HepG2 (cell line): ENCODE measurements around the gene SSBP4. TPM values are rescaled to one million over a fixed set of nuclear protein-coding genes. Genes with fewer than 3 reads are reported as not detected.

ENCODE experiments used
- ARID2 ChIP-seq: sonication (generic); formaldehyde crosslinking; IDR thresholded peaks from 2 replicates; pipeline ENCODE4 v1.8.1; 2022; ENCODE audit warnings: mild to moderate bottlenecking, missing genetic modification reagents, borderline replicate concordance
- CEBPG ChIP-seq: IDR thresholded peaks from 2 replicates; pipeline ENCODE4 v1.6.1; 2016
- FLYWCH1 ChIP-seq: sonication (generic); formaldehyde crosslinking; IDR thresholded peaks from 2 replicates; pipeline ENCODE4 v1.8.1; 2023; ENCODE audit warnings: mild to moderate bottlenecking, missing genetic modification reagents
- FOXA3 ChIP-seq: IDR thresholded peaks from 2 replicates; pipeline ENCODE4 v1.6.1; 2016; ENCODE audit warnings: missing genetic modification reagents, missing compliant biosample characterization
- GATAD2A ChIP-seq: IDR thresholded peaks from 2 replicates; pipeline ENCODE4 v1.6.1; 2016
- KDM1A ChIP-seq: IDR thresholded peaks from 2 replicates; pipeline ENCODE4 v1.6.1; 2016; ENCODE audit warnings: missing compliant biosample characterization
- MATR3 ChIP-seq: sonication (generic); formaldehyde crosslinking; IDR thresholded peaks from 2 replicates; pipeline ENCODE4 v1.4.0; 2020; ENCODE audit warnings: missing genetic modification reagents
- NAIF1 ChIP-seq: sonication (generic); formaldehyde crosslinking; IDR thresholded peaks from 2 replicates; pipeline ENCODE4 v1.5.0; 2020; ENCODE audit warnings: mild to moderate bottlenecking, missing genetic modification reagents, borderline replicate concordance
- POLR2A ChIP-seq, 2 experiments: IDR thresholded peaks; 2 replicates each; pipeline ENCODE4 v1.6.1; 2011; ENCODE audit warnings: low read depth in 2 of 2, low read length in 2 of 2, mild to moderate bottlenecking in 1 of 2, moderate library complexity in 1 of 2; ENCODE audit not compliant: insufficient read depth in 1 of 2
- POLR2AphosphoS2 ChIP-seq: IDR thresholded peaks from 2 replicates; pipeline ENCODE4 v1.6.1; 2011; ENCODE audit warnings: low read depth, low read length, improper control_type of control experiment
- WIZ ChIP-seq: sonication (generic); formaldehyde crosslinking; IDR thresholded peaks from 2 replicates; pipeline ENCODE4 v1.5.1; 2020; ENCODE audit warnings: mild to moderate bottlenecking, missing genetic modification reagents
- ZNF17 ChIP-seq: sonication (generic); formaldehyde crosslinking; IDR thresholded peaks from 2 replicates; pipeline ENCODE4 v1.5.0; 2020; ENCODE audit warnings: mild to moderate bottlenecking, missing genetic modification reagents
- ZNF709 ChIP-seq: sonication (generic); formaldehyde crosslinking; IDR thresholded peaks from 2 replicates; pipeline ENCODE4 v1.5.0; 2020; ENCODE audit warnings: mild to moderate bottlenecking, missing genetic modification reagents
- ZNF780A ChIP-seq: sonication (generic); formaldehyde crosslinking; IDR thresholded peaks from 2 replicates; pipeline ENCODE4 v1.8.0; 2022; ENCODE audit warnings: mild to moderate bottlenecking, missing genetic modification reagents, moderate library complexity
- polyA plus RNA-seq, 8 experiments: library from polyadenylated mRNA; depleted of rRNA in 3 of 8; stranded (reverse) in 7 of 8; unstranded in 1 of 8; fragments of >200 nt; fragmentation: Illumina TruSeq in 4 of 8; extraction: Trizol in 4 of 8; gene quantifications; 2 replicates each; pipeline versions ENCODE4 v1.2.1 to v1.2.3, GENCODE V29; 2011 to 2016; ENCODE audit warnings: low read depth in 4 of 8, missing spikeins in 1 of 8, mixed read lengths in 1 of 8; ENCODE audit not compliant: insufficient read depth in 1 of 8
- total RNA-seq, 5 experiments: library from RNA; depleted of rRNA; stranded (reverse); fragments of >200 nt; fragmentation: Illumina TruSeq; extraction: Trizol; gene quantifications; 2 replicates each; pipeline ENCODE4 v1.2.3, GENCODE V29; 2016; ENCODE audit warnings: low read depth in 1 of 5
- TF ChIP-seq, protein P1 (sequence below): sonication (generic); formaldehyde crosslinking; IDR thresholded peaks from 2 replicates; pipeline ENCODE4 v1.8.0; 2022; ENCODE audit warnings: mild to moderate bottlenecking, missing genetic modification reagents; ENCODE audit not compliant: insufficient replicate concordance
- TF ChIP-seq, protein P2 (sequence below): sonication (generic); formaldehyde crosslinking; IDR thresholded peaks from 2 replicates; pipeline ENCODE4 v1.4.0; 2020; ENCODE audit warnings: missing genetic modification reagents
- TF ChIP-seq, protein P3 (sequence below): IDR thresholded peaks from 2 replicates; pipeline ENCODE4 v1.6.1; 2016; ENCODE audit warnings: mild to moderate bottlenecking, missing biosample characterization, missing genetic modification reagents
- TF ChIP-seq, protein P4 (sequence below): sonication (generic); formaldehyde crosslinking; IDR thresholded peaks from 2 replicates; pipeline ENCODE4 v1.5.1; 2020; ENCODE audit warnings: mild to moderate bottlenecking, missing genetic modification reagents, borderline replicate concordance
- TF ChIP-seq, protein P5 (sequence below): sonication (generic); formaldehyde crosslinking; IDR thresholded peaks from 2 replicates; pipeline ENCODE4 v1.9.0; 2021; ENCODE audit warnings: missing genetic modification reagents, borderline replicate concordance
- TF ChIP-seq, protein P6 (sequence below): sonication (generic); formaldehyde crosslinking; IDR thresholded peaks from 2 replicates; pipeline ENCODE4 v1.4.0; 2020; ENCODE audit warnings: mild to moderate bottlenecking, missing genetic modification reagents

SSBP4 gene
- total and polyA plus RNA-seq, 2 of the 13 experiments (the other 11 are each of a cell fraction or from before 2014, with no cell fraction given) = 20.8 to 39.5 TPM

DNA sequence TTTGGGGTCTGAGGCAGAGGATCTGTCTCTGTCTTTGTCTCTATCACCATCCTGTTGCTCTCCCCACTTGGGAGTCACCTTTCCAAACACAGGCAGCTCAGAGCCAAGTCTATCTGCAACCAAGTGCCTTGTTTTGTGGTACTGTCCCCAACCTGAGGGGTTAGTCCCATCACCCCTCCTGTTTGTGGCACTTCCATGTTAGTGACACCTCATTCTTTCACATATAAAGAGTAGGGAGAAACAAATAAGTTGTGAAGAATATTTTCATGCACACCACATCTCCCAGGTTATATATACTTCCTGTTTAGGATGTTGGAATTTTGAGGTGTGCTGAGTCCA, 29.5 kb upstream of the SSBP4 start (continued):
- TF ChIP-seq, protein P1, sequence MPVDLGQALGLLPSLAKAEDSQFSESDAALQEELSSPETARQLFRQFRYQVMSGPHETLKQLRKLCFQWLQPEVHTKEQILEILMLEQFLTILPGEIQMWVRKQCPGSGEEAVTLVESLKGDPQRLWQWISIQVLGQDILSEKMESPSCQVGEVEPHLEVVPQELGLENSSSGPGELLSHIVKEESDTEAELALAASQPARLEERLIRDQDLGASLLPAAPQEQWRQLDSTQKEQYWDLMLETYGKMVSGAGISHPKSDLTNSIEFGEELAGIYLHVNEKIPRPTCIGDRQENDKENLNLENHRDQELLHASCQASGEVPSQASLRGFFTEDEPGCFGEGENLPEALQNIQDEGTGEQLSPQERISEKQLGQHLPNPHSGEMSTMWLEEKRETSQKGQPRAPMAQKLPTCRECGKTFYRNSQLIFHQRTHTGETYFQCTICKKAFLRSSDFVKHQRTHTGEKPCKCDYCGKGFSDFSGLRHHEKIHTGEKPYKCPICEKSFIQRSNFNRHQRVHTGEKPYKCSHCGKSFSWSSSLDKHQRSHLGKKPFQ (CRISPR knock-in tag) = peak; percentile 39
- TF ChIP-seq POLR2A (IDR thresholded peaks at IDR 0.05; ENCODE audit: insufficient read depth in 1 of 2, low read depth in 2 of 2, low read length in 2 of 2) (peak in 1 of 2 experiments; percentile 61; a peak in 2 of 4 replicates), ZNF17 (CRISPR knock-in tag) (0 out of 2 replicates have a peak, but pooled peaks have one; percentile 19), FOXA3 (CRISPR knock-in tag) (no peak), GATAD2A (CRISPR knock-in tag) (0 out of 2 replicates have a peak, but pooled peaks have one; percentile 7), ARID2 (no peak), MATR3 (no peak), NAIF1 (CRISPR knock-in tag) (peak; percentile 60; the same call in 1 of the 2 replicates), POLR2AphosphoS2 (peak; percentile 38; the same call in 1 of the 2 replicates), WIZ (CRISPR knock-in tag) (no peak), ZNF780A (CRISPR knock-in tag) (no peak), FLYWCH1 (no peak), ZNF709 (CRISPR knock-in tag) (peak; percentile 76; the same call in 1 of the 2 replicates), CEBPG (CRISPR knock-in tag) (no peak), KDM1A (no peak)
- TF ChIP-seq, protein P2, sequence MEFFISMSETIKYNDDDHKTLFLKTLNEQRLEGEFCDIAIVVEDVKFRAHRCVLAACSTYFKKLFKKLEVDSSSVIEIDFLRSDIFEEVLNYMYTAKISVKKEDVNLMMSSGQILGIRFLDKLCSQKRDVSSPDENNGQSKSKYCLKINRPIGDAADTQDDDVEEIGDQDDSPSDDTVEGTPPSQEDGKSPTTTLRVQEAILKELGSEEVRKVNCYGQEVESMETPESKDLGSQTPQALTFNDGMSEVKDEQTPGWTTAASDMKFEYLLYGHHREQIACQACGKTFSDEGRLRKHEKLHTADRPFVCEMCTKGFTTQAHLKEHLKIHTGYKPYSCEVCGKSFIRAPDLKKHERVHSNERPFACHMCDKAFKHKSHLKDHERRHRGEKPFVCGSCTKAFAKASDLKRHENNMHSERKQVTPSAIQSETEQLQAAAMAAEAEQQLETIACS = no peak
- TF ChIP-seq, protein P3, sequence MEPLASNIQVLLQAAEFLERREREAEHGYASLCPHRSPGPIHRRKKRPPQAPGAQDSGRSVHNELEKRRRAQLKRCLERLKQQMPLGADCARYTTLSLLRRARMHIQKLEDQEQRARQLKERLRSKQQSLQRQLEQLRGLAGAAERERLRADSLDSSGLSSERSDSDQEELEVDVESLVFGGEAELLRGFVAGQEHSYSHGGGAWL = no peak
- TF ChIP-seq, protein P4, sequence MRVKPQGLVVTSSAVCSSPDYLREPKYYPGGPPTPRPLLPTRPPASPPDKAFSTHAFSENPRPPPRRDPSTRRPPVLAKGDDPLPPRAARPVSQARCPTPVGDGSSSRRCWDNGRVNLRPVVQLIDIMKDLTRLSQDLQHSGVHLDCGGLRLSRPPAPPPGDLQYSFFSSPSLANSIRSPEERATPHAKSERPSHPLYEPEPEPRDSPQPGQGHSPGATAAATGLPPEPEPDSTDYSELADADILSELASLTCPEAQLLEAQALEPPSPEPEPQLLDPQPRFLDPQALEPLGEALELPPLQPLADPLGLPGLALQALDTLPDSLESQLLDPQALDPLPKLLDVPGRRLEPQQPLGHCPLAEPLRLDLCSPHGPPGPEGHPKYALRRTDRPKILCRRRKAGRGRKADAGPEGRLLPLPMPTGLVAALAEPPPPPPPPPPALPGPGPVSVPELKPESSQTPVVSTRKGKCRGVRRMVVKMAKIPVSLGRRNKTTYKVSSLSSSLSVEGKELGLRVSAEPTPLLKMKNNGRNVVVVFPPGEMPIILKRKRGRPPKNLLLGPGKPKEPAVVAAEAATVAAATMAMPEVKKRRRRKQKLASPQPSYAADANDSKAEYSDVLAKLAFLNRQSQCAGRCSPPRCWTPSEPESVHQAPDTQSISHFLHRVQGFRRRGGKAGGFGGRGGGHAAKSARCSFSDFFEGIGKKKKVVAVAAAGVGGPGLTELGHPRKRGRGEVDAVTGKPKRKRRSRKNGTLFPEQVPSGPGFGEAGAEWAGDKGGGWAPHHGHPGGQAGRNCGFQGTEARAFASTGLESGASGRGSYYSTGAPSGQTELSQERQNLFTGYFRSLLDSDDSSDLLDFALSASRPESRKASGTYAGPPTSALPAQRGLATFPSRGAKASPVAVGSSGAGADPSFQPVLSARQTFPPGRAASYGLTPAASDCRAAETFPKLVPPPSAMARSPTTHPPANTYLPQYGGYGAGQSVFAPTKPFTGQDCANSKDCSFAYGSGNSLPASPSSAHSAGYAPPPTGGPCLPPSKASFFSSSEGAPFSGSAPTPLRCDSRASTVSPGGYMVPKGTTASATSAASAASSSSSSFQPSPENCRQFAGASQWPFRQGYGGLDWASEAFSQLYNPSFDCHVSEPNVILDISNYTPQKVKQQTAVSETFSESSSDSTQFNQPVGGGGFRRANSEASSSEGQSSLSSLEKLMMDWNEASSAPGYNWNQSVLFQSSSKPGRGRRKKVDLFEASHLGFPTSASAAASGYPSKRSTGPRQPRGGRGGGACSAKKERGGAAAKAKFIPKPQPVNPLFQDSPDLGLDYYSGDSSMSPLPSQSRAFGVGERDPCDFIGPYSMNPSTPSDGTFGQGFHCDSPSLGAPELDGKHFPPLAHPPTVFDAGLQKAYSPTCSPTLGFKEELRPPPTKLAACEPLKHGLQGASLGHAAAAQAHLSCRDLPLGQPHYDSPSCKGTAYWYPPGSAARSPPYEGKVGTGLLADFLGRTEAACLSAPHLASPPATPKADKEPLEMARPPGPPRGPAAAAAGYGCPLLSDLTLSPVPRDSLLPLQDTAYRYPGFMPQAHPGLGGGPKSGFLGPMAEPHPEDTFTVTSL = peak; percentile 66; the same call in 1 of the 2 replicates
- TF ChIP-seq, protein P5, sequence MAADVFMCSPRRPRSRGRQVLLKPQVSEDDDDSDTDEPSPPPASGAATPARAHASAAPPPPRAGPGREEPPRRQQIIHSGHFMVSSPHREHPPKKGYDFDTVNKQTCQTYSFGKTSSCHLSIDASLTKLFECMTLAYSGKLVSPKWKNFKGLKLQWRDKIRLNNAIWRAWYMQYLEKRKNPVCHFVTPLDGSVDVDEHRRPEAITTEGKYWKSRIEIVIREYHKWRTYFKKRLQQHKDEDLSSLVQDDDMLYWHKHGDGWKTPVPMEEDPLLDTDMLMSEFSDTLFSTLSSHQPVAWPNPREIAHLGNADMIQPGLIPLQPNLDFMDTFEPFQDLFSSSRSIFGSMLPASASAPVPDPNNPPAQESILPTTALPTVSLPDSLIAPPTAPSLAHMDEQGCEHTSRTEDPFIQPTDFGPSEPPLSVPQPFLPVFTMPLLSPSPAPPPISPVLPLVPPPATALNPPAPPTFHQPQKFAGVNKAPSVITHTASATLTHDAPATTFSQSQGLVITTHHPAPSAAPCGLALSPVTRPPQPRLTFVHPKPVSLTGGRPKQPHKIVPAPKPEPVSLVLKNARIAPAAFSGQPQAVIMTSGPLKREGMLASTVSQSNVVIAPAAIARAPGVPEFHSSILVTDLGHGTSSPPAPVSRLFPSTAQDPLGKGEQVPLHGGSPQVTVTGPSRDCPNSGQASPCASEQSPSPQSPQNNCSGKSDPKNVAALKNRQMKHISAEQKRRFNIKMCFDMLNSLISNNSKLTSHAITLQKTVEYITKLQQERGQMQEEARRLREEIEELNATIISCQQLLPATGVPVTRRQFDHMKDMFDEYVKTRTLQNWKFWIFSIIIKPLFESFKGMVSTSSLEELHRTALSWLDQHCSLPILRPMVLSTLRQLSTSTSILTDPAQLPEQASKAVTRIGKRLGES (CRISPR knock-in tag) = no peak
- TF ChIP-seq, protein P6, sequence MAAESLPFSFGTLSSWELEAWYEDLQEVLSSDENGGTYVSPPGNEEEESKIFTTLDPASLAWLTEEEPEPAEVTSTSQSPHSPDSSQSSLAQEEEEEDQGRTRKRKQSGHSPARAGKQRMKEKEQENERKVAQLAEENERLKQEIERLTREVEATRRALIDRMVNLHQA (CRISPR knock-in tag) = 0 out of 2 replicates have a peak, but pooled peaks have one; percentile 22
